ENCODE results near the gene SAE1.

Gene SAE1

GRCh38 chr19:47124937-47125668 lies 5.5 kb upstream of the SAE1 start:
- Histone ChIP-seq H3K4me3 (ENCODE audit: control insufficient read depth in 1 of 7, extremely low read depth in 1 of 7, insufficient read depth in 4 of 7, low read depth in 2 of 7, low read length in 6 of 7) (no peak overlapping the region), H3K27ac (ENCODE audit: insufficient read depth in 1 of 2, low read depth in 1 of 2, low read length in 2 of 2, poor library complexity in 1 of 2, severe bottlenecking in 2 of 2) (no peak overlapping the region), H3K36me3 (ENCODE audit: control insufficient read depth in 4 of 4, insufficient read depth in 4 of 4, low read length in 3 of 4) (no peaks in the 10 kb centered on the region), H3K27me3 (replicated peaks in 2 of 5; ENCODE audit: control insufficient read depth in 4 of 5, insufficient read depth in 5 of 5, low read length in 4 of 5) (no peaks in the 10 kb centered on the region), H3K4me1 (ENCODE audit: control extremely low read depth in 1 of 4, control insufficient read depth in 4 of 4, insufficient read depth in 4 of 4, low read length in 3 of 4) (peaks cover 0 to 3% (median 0%) of the 10 kb centered on the region in 4 experiments), H3K9me3 (ENCODE audit: control extremely low read depth in 1 of 5, control insufficient read depth in 4 of 5, insufficient read depth in 2 of 5, low read depth in 1 of 5, low read length in 4 of 5) (no peaks in the 10 kb centered on the region)
- 75% methylated on average over 6 of the region's 8 CpGs for WGBS (ENCODE audit: insufficient coverage)
- ChIA-PET CTCF (interaction anchor here (0.7 to 12.5 kb wide), 21 partner anchors 9 to 269 kb away, joined by 3 to 116 read pairs (median 4); no protein-coding TSS in a partner anchor), POLR2A (interaction anchor here (1.0 kb wide), 1 partner anchor 12 kb away, joined by 3 read pairs; the partner anchor contains the start of gene ZC3H4)
- peak; percentile 67 to 76 (median 67) for DNase-seq

GRCh38 chr19:47125669-47125938 lies 5.0 kb upstream of the SAE1 start:
- no peak for DNase-seq
- Histone ChIP-seq H3K4me3 (ENCODE audit: control insufficient read depth in 1 of 7, extremely low read depth in 1 of 7, insufficient read depth in 4 of 7, low read depth in 2 of 7, low read length in 6 of 7) (no peak overlapping the region), H3K4me1 (ENCODE audit: control extremely low read depth in 1 of 4, control insufficient read depth in 4 of 4, insufficient read depth in 4 of 4, low read length in 3 of 4) (peaks cover 0 to 3% (median 0%) of the 10 kb centered on the region in 4 experiments), H3K9me3 (ENCODE audit: control extremely low read depth in 1 of 5, control insufficient read depth in 4 of 5, insufficient read depth in 2 of 5, low read depth in 1 of 5, low read length in 4 of 5) (no peaks in the 10 kb centered on the region), H3K36me3 (ENCODE audit: control insufficient read depth in 4 of 4, insufficient read depth in 4 of 4, low read length in 3 of 4) (no peaks in the 10 kb centered on the region), H3K27me3 (replicated peaks in 2 of 5; ENCODE audit: control insufficient read depth in 4 of 5, insufficient read depth in 5 of 5, low read length in 4 of 5) (no peaks in the 10 kb centered on the region), H3K27ac (ENCODE audit: insufficient read depth in 1 of 2, low read depth in 1 of 2, low read length in 2 of 2, poor library complexity in 1 of 2, severe bottlenecking in 2 of 2) (no peak overlapping the region)
- POLR2A ChIA-PET = interaction anchor here (1.0 kb wide), 1 partner anchor 12 kb away, joined by 3 read pairs; the partner anchor contains the start of gene ZC3H4
- CTCF ChIA-PET = interaction anchor here (0.7 to 2.6 kb wide), 22 partner anchors 9 to 359 kb away, joined by 3 to 36 read pairs (median 4); no protein-coding TSS in a partner anchor

- Histone ChIP-seq H3K27ac (ENCODE audit: insufficient read depth in 1 of 2, low read depth in 1 of 2, low read length in 2 of 2, poor library complexity in 1 of 2, severe bottlenecking in 2 of 2) (no peak overlapping the region), H3K27me3 (replicated peaks in 2 of 5; ENCODE audit: control insufficient read depth in 4 of 5, insufficient read depth in 5 of 5, low read length in 4 of 5) (no peaks in the 10 kb centered on the region), H3K4me1 (ENCODE audit: control extremely low read depth in 1 of 4, control insufficient read depth in 4 of 4, insufficient read depth in 4 of 4, low read length in 3 of 4) (peaks cover 0 to 20% (median 11%) of the 10 kb centered on the region in 4 experiments), H3K36me3 (ENCODE audit: control insufficient read depth in 4 of 4, insufficient read depth in 4 of 4, low read length in 3 of 4) (peaks cover 0 to 9% (median 0%) of the 10 kb centered on the region in 4 experiments), H3K9me3 (ENCODE audit: control extremely low read depth in 1 of 5, control insufficient read depth in 4 of 5, insufficient read depth in 2 of 5, low read depth in 1 of 5, low read length in 4 of 5) (no peaks in the 10 kb centered on the region), H3K4me3 (ENCODE audit: control insufficient read depth in 1 of 7, extremely low read depth in 1 of 7, insufficient read depth in 4 of 7, low read depth in 2 of 7, low read length in 6 of 7) (no peak overlapping the region)
- POLR2A ChIA-PET = no interaction called here
- no peak for DNase-seq
- CTCF ChIA-PET = interaction anchor here (0.8 to 0.9 kb wide), 2 partner anchors 40 to 115 kb away, joined by 3 read pairs; no protein-coding TSS in a partner anchor
- WGBS (ENCODE audit: insufficient coverage) = 90% methylated on average over 3 of the region's 4 CpGs
These were observed 1.1 kb upstream of the SAE1 start for GRCh38 chr19:47129579-47129978.

- CTCF ChIA-PET = no interaction called here
- no peak for DNase-seq
- H3K4me3 ChIP-seq (ENCODE audit: control insufficient read depth in 1 of 7, extremely low read depth in 1 of 7, insufficient read depth in 4 of 7, low read depth in 2 of 7, low read length in 6 of 7) = peak overlapping the region in 3 of 7 experiments; percentile 82 to 97 (median 92)
- 86% methylated on average over 8 of the region's 8 CpGs for WGBS (ENCODE audit: insufficient coverage)
- H3K4me1 ChIP-seq (ENCODE audit: control extremely low read depth in 1 of 4, control insufficient read depth in 4 of 4, insufficient read depth in 4 of 4, low read length in 3 of 4) = peaks cover 0 to 18% (median 11%) of the 10 kb centered on the region in 4 experiments
- H3K27ac ChIP-seq (ENCODE audit: insufficient read depth in 1 of 2, low read depth in 1 of 2, low read length in 2 of 2, poor library complexity in 1 of 2, severe bottlenecking in 2 of 2) = no peak overlapping the region
- H3K36me3 ChIP-seq (ENCODE audit: control insufficient read depth in 4 of 4, insufficient read depth in 4 of 4, low read length in 3 of 4) = peaks cover 0 to 9% (median 0%) of the 10 kb centered on the region in 4 experiments
- no peaks in the 10 kb centered on the region for H3K27me3 ChIP-seq (replicated peaks in 2 of 5; ENCODE audit: control insufficient read depth in 4 of 5, insufficient read depth in 5 of 5, low read length in 4 of 5)
- POLR2A ChIA-PET = interaction anchor here (1.3 to 1.4 kb wide), 2 partner anchors 17 to 96 kb away, joined by 4 to 5 read pairs; no protein-coding TSS in a partner anchor
- H3K9me3 ChIP-seq (ENCODE audit: control extremely low read depth in 1 of 5, control insufficient read depth in 4 of 5, insufficient read depth in 2 of 5, low read depth in 1 of 5, low read length in 4 of 5) = no peaks in the 10 kb centered on the region
These were observed 481 bp upstream of the SAE1 start for GRCh38 chr19:47130120-47130588.

GRCh38 chr19:47132194-47132852 lies 1.7 kb downstream of the SAE1 start:
- no peak for DNase-seq
- Histone ChIP-seq H3K4me1 (ENCODE audit: control extremely low read depth in 1 of 4, control insufficient read depth in 4 of 4, insufficient read depth in 4 of 4, low read length in 3 of 4) (peaks cover 0 to 18% (median 11%) of the 10 kb centered on the region in 4 experiments), H3K36me3 (ENCODE audit: control insufficient read depth in 4 of 4, insufficient read depth in 4 of 4, low read length in 3 of 4) (peaks cover 0 to 13% (median 0%) of the 10 kb centered on the region in 4 experiments), H3K4me3 (ENCODE audit: control insufficient read depth in 1 of 7, extremely low read depth in 1 of 7, insufficient read depth in 4 of 7, low read depth in 2 of 7, low read length in 6 of 7) (peak overlapping the region in 1 of 7 experiments; percentile 97), H3K9me3 (ENCODE audit: control extremely low read depth in 1 of 5, control insufficient read depth in 4 of 5, insufficient read depth in 2 of 5, low read depth in 1 of 5, low read length in 4 of 5) (no peaks in the 10 kb centered on the region), H3K27me3 (replicated peaks in 2 of 5; ENCODE audit: control insufficient read depth in 4 of 5, insufficient read depth in 5 of 5, low read length in 4 of 5) (no peaks in the 10 kb centered on the region), H3K27ac (ENCODE audit: insufficient read depth in 1 of 2, low read depth in 1 of 2, low read length in 2 of 2, poor library complexity in 1 of 2, severe bottlenecking in 2 of 2) (no peak overlapping the region)
- CTCF ChIA-PET = interaction anchor here (0.8 to 2.1 kb wide), 6 partner anchors 11 to 119 kb away, joined by 3 to 6 read pairs (median 4); no protein-coding TSS in a partner anchor
- POLR2A ChIA-PET = no interaction called here
- 96% methylated on average over 3 of the region's 7 CpGs for WGBS (ENCODE audit: insufficient coverage)

GRCh38 chr19:47133021-47133471 lies 2.4 kb downstream of the SAE1 start:
- H3K4me3 ChIP-seq (ENCODE audit: control insufficient read depth in 1 of 7, extremely low read depth in 1 of 7, insufficient read depth in 4 of 7, low read depth in 2 of 7, low read length in 6 of 7) = no peak overlapping the region
- H3K4me1 ChIP-seq (ENCODE audit: control extremely low read depth in 1 of 4, control insufficient read depth in 4 of 4, insufficient read depth in 4 of 4, low read length in 3 of 4) = peaks cover 0 to 18% (median 11%) of the 10 kb centered on the region in 4 experiments
- POLR2A ChIA-PET = no interaction called here
- CTCF ChIA-PET = interaction anchor here (0.8 to 2.1 kb wide), 4 partner anchors 17 to 120 kb away, joined by 3 to 6 read pairs (median 4); no protein-coding TSS in a partner anchor
- peaks cover 0 to 16% (median 1%) of the 10 kb centered on the region in 4 experiments for H3K36me3 ChIP-seq (ENCODE audit: control insufficient read depth in 4 of 4, insufficient read depth in 4 of 4, low read length in 3 of 4)
- H3K27ac ChIP-seq (ENCODE audit: insufficient read depth in 1 of 2, low read depth in 1 of 2, low read length in 2 of 2, poor library complexity in 1 of 2, severe bottlenecking in 2 of 2) = no peak overlapping the region
- H3K9me3 ChIP-seq (ENCODE audit: control extremely low read depth in 1 of 5, control insufficient read depth in 4 of 5, insufficient read depth in 2 of 5, low read depth in 1 of 5, low read length in 4 of 5) = no peaks in the 10 kb centered on the region
- H3K27me3 ChIP-seq (replicated peaks in 2 of 5; ENCODE audit: control insufficient read depth in 4 of 5, insufficient read depth in 5 of 5, low read length in 4 of 5) = no peaks in the 10 kb centered on the region
- 97% methylated on average over 11 of the region's 11 CpGs for WGBS (ENCODE audit: insufficient coverage)
- DNase-seq = no peak
